ENCODE data around the gene LAG3. TPM values are rescaled to one million over a fixed set of nuclear protein-coding genes. Genes with fewer than 3 reads are reported as not detected.

The LAG3 gene
- total RNA-seq, 4 donors from 2014 or later, result 0.60 to 1.4 TPM; not detected in 2

DNA sequence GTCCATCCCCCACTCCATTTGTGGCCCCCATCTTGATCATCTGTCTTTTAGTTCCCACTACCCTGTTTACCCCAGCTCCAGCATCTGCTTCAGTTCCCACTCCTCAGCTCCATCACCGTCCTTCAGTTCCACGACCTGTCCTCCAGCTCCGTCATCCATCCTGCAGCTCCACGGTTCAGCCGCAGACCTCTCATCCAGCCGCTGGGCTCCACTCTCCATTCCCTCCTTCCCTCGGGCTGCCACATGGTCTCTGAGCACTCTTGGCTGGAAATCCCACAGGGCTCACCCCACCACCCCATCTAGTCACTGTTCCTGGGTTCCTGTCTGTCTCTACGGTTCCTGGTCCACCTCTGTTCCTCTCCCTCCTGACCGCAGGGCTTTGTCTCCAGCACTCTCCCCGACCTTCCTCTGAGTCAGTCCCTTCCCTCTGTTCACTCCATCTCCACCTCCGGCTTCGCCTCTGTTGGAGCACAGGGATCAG lies 52.6 kb downstream of the LAG3 start:
- peaks cover 42% of the 10 kb centered on the region for H3K27me3 ChIP-seq

DNA sequence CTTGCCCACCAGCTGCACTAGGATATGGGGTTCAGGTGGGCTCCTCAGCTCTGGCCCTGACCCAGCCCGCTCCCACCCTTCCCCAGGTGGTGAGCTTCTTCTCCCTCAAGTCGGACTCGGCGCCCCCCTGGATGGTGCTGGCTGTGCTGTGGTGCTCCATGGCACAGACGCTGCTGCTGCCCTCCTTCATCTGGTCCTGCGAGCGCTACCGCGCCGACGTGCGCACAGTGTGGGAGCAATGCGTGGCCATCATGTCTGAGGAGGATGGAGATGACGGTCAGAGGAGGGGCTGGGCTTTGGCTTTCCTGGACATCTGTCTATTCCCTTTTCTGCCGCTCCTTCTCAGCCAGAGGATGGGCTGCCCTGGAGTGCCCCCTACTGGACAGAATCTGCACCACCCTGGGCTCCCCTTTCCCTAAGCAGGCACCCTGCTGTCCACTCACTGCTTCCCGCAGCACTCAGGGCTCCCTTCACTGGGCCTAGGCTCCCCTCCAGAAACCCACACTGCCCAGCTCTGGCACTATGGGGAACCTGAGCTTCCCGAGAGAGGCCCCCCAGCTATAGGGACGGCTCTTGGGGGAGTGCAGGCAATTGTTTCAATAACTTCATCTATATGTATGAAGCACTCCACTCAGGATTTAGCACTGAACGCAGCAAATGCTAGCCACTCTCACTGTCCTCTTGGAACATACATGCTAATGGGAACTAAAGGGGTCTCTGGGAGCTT lies 53.2 kb downstream of the LAG3 start:
- peak; percentile 92 for DNase-seq (ENCODE audit: low spot score in 2 of 2)
- TF ChIP-seq, protein P1, sequence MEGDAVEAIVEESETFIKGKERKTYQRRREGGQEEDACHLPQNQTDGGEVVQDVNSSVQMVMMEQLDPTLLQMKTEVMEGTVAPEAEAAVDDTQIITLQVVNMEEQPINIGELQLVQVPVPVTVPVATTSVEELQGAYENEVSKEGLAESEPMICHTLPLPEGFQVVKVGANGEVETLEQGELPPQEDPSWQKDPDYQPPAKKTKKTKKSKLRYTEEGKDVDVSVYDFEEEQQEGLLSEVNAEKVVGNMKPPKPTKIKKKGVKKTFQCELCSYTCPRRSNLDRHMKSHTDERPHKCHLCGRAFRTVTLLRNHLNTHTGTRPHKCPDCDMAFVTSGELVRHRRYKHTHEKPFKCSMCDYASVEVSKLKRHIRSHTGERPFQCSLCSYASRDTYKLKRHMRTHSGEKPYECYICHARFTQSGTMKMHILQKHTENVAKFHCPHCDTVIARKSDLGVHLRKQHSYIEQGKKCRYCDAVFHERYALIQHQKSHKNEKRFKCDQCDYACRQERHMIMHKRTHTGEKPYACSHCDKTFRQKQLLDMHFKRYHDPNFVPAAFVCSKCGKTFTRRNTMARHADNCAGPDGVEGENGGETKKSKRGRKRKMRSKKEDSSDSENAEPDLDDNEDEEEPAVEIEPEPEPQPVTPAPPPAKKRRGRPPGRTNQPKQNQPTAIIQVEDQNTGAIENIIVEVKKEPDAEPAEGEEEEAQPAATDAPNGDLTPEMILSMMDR (IDR thresholded peaks at IDR 0.05), result peak; percentile 79 to 89
- TF ChIP-seq EP300 (IDR thresholded peaks at IDR 0.05), result no peak
- no peak for TF ChIP-seq POLR2AphosphoS5 (IDR thresholded peaks at IDR 0.05)
- no peak for TF ChIP-seq POLR2A (IDR thresholded peaks at IDR 0.05)
- no peak overlapping the region for H3K27ac ChIP-seq
- H3K9me3 ChIP-seq, result no peaks in the 10 kb centered on the region
- no peak overlapping the region for H3K4me3 ChIP-seq
- WGBS, result 11% methylated on average over 14 of the region's 19 CpGs
- H3K36me3 ChIP-seq, result no peaks in the 10 kb centered on the region
- H3K27me3 ChIP-seq, result peaks cover 42% of the 10 kb centered on the region
- H3K4me1 ChIP-seq, result peaks cover 55% of the 10 kb centered on the region

More for the DNA sequence above, 52.6 kb downstream of the LAG3 start:
- Histone ChIP-seq H3K36me3 (no peaks in the 10 kb centered on the region), H3K4me3 (no peak overlapping the region), H3K9me3 (no peaks in the 10 kb centered on the region), H3K4me1 (peaks cover 54% of the 10 kb centered on the region), H3K27ac (no peak overlapping the region)
- 45% methylated on average over 12 of the region's 12 CpGs for WGBS
- TF ChIP-seq, protein P1 (IDR thresholded peaks at IDR 0.05), result no peak
- TF ChIP-seq POLR2A (IDR thresholded peaks at IDR 0.05), result no peak
- TF ChIP-seq EP300 (IDR thresholded peaks at IDR 0.05), result no peak
- TF ChIP-seq POLR2AphosphoS5 (IDR thresholded peaks at IDR 0.05), result no peak
- no peak for DNase-seq (ENCODE audit: low spot score in 2 of 2)

GRCh38 chr12:6826125-6826733 lies 53.9 kb downstream of the LAG3 start:
- Histone ChIP-seq H3K4me3 (no peak overlapping the region), H3K27ac (no peak overlapping the region), H3K9me3 (no peaks in the 10 kb centered on the region), H3K36me3 (peaks cover 3% of the 10 kb centered on the region), H3K4me1 (peaks cover 50% of the 10 kb centered on the region), H3K27me3 (peaks cover 42% of the 10 kb centered on the region)
- WGBS, result 76% methylated on average over 17 of the region's 17 CpGs
- TF ChIP-seq EP300 (IDR thresholded peaks at IDR 0.05), result no peak
- TF ChIP-seq POLR2A (IDR thresholded peaks at IDR 0.05), result no peak
- TF ChIP-seq, protein P1 (IDR thresholded peaks at IDR 0.05), result no peak
- no peak for TF ChIP-seq POLR2AphosphoS5 (IDR thresholded peaks at IDR 0.05)
- peak in 1 of 2 donors; percentile 69 for DNase-seq (ENCODE audit: low spot score in 2 of 2)

DNA sequence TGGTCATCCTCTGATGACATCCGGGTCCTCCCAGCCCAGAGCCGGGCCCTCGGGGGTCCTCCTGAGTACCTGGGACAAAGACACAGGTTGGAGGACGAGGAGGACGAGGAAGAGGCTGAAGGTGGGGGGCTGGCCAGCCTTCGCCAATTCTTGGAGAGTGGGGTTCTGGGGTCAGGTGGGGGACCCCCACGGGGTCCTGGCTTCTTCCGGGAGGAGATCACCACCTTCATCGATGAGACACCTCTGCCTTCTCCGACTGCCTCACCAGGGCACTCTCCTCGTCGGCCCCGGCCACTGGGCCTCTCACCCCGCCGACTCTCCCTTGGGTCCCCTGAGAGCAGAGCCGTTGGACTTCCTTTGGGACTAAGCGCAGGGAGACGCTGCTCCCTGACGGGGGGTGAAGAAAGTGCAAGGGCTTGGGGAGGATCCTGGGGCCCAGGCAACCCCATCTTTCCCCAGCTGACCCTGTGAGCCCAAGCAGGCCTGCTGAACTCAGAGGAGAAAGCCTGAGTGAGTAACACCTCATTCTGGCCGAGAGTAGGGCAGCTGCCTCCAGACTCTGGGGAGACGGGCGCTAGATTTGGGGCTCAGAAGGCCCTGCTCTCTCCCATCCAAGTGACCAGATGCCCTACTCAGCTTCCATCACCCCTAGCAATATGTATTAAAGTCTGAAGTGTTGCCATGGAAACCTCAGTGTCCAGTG lies 54.6 kb downstream of the LAG3 start:
- DNase-seq (ENCODE audit: low spot score in 2 of 2), result peak in 1 of 2 donors; percentile 65
- Histone ChIP-seq H3K27ac (no peak overlapping the region), H3K36me3 (peaks cover 3% of the 10 kb centered on the region), H3K27me3 (peaks cover 37% of the 10 kb centered on the region), H3K9me3 (no peaks in the 10 kb centered on the region), H3K4me3 (no peak overlapping the region), H3K4me1 (peaks cover 43% of the 10 kb centered on the region)
- TF ChIP-seq, protein P1 (IDR thresholded peaks at IDR 0.05), result no peak
- WGBS, result 76% methylated on average over 13 of the region's 22 CpGs

DNA sequence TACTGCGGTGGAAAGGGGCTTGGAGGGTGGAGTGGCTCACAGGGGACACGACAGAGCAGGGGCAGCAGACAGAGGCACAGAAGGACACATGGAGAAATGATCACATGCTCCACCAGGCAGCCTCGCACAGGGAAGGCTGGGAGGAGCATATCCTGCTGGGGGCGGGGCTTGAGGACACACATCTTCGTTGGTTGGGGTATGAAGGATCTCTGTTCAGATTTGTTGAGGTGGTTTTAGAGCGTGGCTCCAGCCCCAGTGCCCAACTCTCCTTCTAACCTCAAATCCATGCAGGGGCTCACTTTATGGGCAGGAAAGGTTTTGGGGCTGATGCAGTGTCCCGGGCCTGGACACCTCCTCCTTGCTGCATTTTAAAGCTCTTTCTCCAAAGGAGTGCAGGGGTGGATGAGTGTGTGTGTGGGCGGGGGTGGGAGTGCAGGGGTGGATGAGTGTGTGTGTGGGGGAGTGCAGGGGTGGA lies 55.2 kb downstream of the LAG3 start:
- 4% methylated on average over 4 of the region's 8 CpGs for WGBS
- Histone ChIP-seq H3K27ac (no peak overlapping the region), H3K4me1 (peaks cover 40% of the 10 kb centered on the region), H3K9me3 (no peaks in the 10 kb centered on the region), H3K4me3 (no peak overlapping the region), H3K27me3 (peaks cover 32% of the 10 kb centered on the region), H3K36me3 (peaks cover 3% of the 10 kb centered on the region)
- peak; percentile 90 for DNase-seq (ENCODE audit: low spot score in 2 of 2)
- no peak for TF ChIP-seq EP300 (IDR thresholded peaks at IDR 0.05)
- TF ChIP-seq, protein P1 (IDR thresholded peaks at IDR 0.05), result no peak
- TF ChIP-seq POLR2A (IDR thresholded peaks at IDR 0.05), result no peak
- TF ChIP-seq POLR2AphosphoS5 (IDR thresholded peaks at IDR 0.05), result no peak
